ENCODE measurements around the gene LRRC7. TPM values are rescaled to one million over a fixed set of nuclear protein-coding genes. Genes with fewer than 3 reads are reported as not detected.

LRRC7 gene
- total RNA-seq, 1 experiment from 2014 or later: 0.14 TPM

GRCh38 chr1:69976896-69977295, 409.2 kb downstream of the LRRC7 start:
- Mint-ChIP-seq H3K36me3 (ENCODE audit: insufficient read depth, unreplicated experiment) (no peaks in the 10 kb centered on the region), H3K4me3 (ENCODE audit: low read depth, unreplicated experiment) (no peak overlapping the region), H3K27me3 (ENCODE audit: unreplicated experiment) (no peaks in the 10 kb centered on the region), H3K4me1 (ENCODE audit: low read depth, unreplicated experiment) (peaks cover 10% of the 10 kb centered on the region), H3K9me3 (ENCODE audit: low read depth, unreplicated experiment) (no peaks in the 10 kb centered on the region), H3K27ac (ENCODE audit: unreplicated experiment) (no peak overlapping the region)
- DNase-seq: no peak
- intact Hi-C loops (cut with micrococcal nuclease; ENCODE audit: unreplicated experiment): no loop called here
- TF ChIP-seq CTCF (IDR thresholded peaks at IDR 0.05; ENCODE audit: unreplicated experiment): no peak
- CTCF ChIA-PET: no interaction called here
- BruUV-seq (replicated peaks): no TSS peak

GRCh38 chr1:69982992-69983391, 415.3 kb downstream of the LRRC7 start:
- Mint-ChIP-seq H3K27ac (ENCODE audit: unreplicated experiment) (no peak overlapping the region), H3K36me3 (ENCODE audit: insufficient read depth, unreplicated experiment) (no peaks in the 10 kb centered on the region), H3K9me3 (ENCODE audit: low read depth, unreplicated experiment) (peaks cover 4% of the 10 kb centered on the region), H3K4me1 (ENCODE audit: low read depth, unreplicated experiment) (peaks cover 8% of the 10 kb centered on the region), H3K4me3 (ENCODE audit: low read depth, unreplicated experiment) (no peak overlapping the region), H3K27me3 (ENCODE audit: unreplicated experiment) (no peaks in the 10 kb centered on the region)
- CTCF ChIA-PET: no interaction called here
- no peak for DNase-seq
- intact Hi-C loops (cut with micrococcal nuclease; ENCODE audit: unreplicated experiment): no loop called here
- no peak for TF ChIP-seq CTCF (IDR thresholded peaks at IDR 0.05; ENCODE audit: unreplicated experiment)
- BruUV-seq (replicated peaks): no TSS peak

GRCh38 chr1:69985376-69985775, 417.7 kb downstream of the LRRC7 start:
- no peak overlapping the region for H3K4me3 Mint-ChIP-seq (ENCODE audit: low read depth, unreplicated experiment)
- intact Hi-C loops (cut with micrococcal nuclease; ENCODE audit: unreplicated experiment): no loop called here
- DNase-seq: no peak
- CTCF ChIA-PET: no interaction called here
- H3K9me3 Mint-ChIP-seq (ENCODE audit: low read depth, unreplicated experiment): peaks cover 4% of the 10 kb centered on the region
- no peak overlapping the region for H3K27ac Mint-ChIP-seq (ENCODE audit: unreplicated experiment)
- H3K36me3 Mint-ChIP-seq (ENCODE audit: insufficient read depth, unreplicated experiment): no peaks in the 10 kb centered on the region
- H3K4me1 Mint-ChIP-seq (ENCODE audit: low read depth, unreplicated experiment): peaks cover 8% of the 10 kb centered on the region
- BruUV-seq (replicated peaks): no TSS peak
- TF ChIP-seq CTCF (IDR thresholded peaks at IDR 0.05; ENCODE audit: unreplicated experiment): no peak
- no peaks in the 10 kb centered on the region for H3K27me3 Mint-ChIP-seq (ENCODE audit: unreplicated experiment)

- Mint-ChIP-seq H3K4me1 (ENCODE audit: low read depth, unreplicated experiment) (peaks cover 8% of the 10 kb centered on the region), H3K27me3 (ENCODE audit: unreplicated experiment) (no peaks in the 10 kb centered on the region), H3K9me3 (ENCODE audit: low read depth, unreplicated experiment) (peaks cover 4% of the 10 kb centered on the region), H3K27ac (ENCODE audit: unreplicated experiment) (no peak overlapping the region), H3K4me3 (ENCODE audit: low read depth, unreplicated experiment) (no peak overlapping the region), H3K36me3 (ENCODE audit: insufficient read depth, unreplicated experiment) (no peaks in the 10 kb centered on the region)
- no peak for DNase-seq
- BruUV-seq (replicated peaks): no TSS peak
- intact Hi-C loops (cut with micrococcal nuclease; ENCODE audit: unreplicated experiment): no loop called here
- CTCF ChIA-PET: no interaction called here
- TF ChIP-seq CTCF (IDR thresholded peaks at IDR 0.05; ENCODE audit: unreplicated experiment): no peak
Observed at GRCh38 chr1:69985901-69986439, 418.2 kb downstream of the LRRC7 start.
